Heart right ventricle (tissue), 16 donors: Measurements from ENCODE around the gene LMNTD1. TPM values are rescaled to one million over a fixed set of nuclear protein-coding genes. Genes with fewer than 3 reads are reported as not detected.

ENCODE experiments used
- ATAC-seq, 8 donors: fragments of 200-7000 bp; cut with Tn5 transposase; one replicate each; pipeline ENCODE4 v1.9.1; 2020; ENCODE audit warnings: mild to moderate bottlenecking in 8 of 8, moderate library complexity in 8 of 8, moderate number of reproducible peaks in 1 of 8
- DNase-seq, 2 donors: peaks; one replicate each; pipeline ENCODE4 v3.0.0-alpha.2; 2020
- H3K27ac ChIP-seq, 10 donors: fragments of 200-600 bp; sonication (generic) in 2 of 10; one replicate each; pipeline versions ENCODE4 v1.5.0 to v1.8.0; 2020 to 2022; ENCODE audit warnings: mild to moderate bottlenecking in 3 of 10
- H3K27me3 ChIP-seq, 7 donors: fragments of 200-600 bp; one replicate each; pipeline ENCODE4 v1.8.0; 2021 to 2022; ENCODE audit warnings: mild to moderate bottlenecking in 2 of 7
- H3K36me3 ChIP-seq, 9 donors: fragments of 200-600 bp; sonication (generic) in 1 of 9; one replicate each; pipeline versions ENCODE4 v1.5.0 to v1.8.0; 2020 to 2022; ENCODE audit warnings: mild to moderate bottlenecking in 2 of 9
- H3K4me1 ChIP-seq, 9 donors: fragments of 200-600 bp; sonication (generic) in 1 of 9; one replicate each; pipeline versions ENCODE4 v1.5.0 to v1.8.0; 2020 to 2022; ENCODE audit warnings: mild to moderate bottlenecking in 4 of 9
- H3K4me3 ChIP-seq, 10 donors: fragments of 200-600 bp; sonication (generic) in 2 of 10; one replicate each; pipeline versions ENCODE4 v1.5.0 to v1.8.0; 2020 to 2022; ENCODE audit warnings: mild to moderate bottlenecking in 7 of 10, moderate library complexity in 2 of 10
- H3K9me3 ChIP-seq, 11 donors: fragments of 200-600 bp in 10 of 11; sonication (generic) in 2 of 11; one replicate each; pipeline versions ENCODE4 v1.5.0 to v1.8.0; 2013 to 2022; ENCODE audit warnings: mild to moderate bottlenecking in 2 of 11, control low read depth in 1 of 11, moderate library complexity in 1 of 11
- CTCF ChIP-seq, 9 donors: fragments of 200-600 bp; sonication (generic) in 2 of 9; IDR thresholded peaks; one replicate each; pipeline versions ENCODE4 v1.5.0 to v1.8.0; 2021 to 2022; ENCODE audit warnings: antibody characterized with exemption in 9 of 9, mild to moderate bottlenecking in 5 of 9, moderate library complexity in 1 of 9
- WGBS, 2 donors: extraction: QIAGEN DNeasy Blood & Tissue Kit; methylation state at CpG; one replicate each; pipeline ENCODE4 v1.1.7; 2013; ENCODE audit warnings: inconsistent platforms in 1 of 2; 5-methylcytosine and 5-hydroxymethylcytosine counted together
- intact Hi-C, 10 donors: fragments of 100-400 bp; cut with DNase I; formaldehyde crosslinking; loops; one replicate each; pipeline versions ENCODE4 v1.11.1 to v1.14.2; 2022
- polyA plus RNA-seq, 2 donors: library from polyadenylated mRNA; stranded (reverse); fragments of 200-250 nt; gene quantifications; one replicate each; pipeline ENCODE4 v1.2.3, GENCODE V29; 2013
- total RNA-seq, 10 donors: library from RNA; stranded (reverse); fragmentation: NEBNext Ultra II Directional in 3 of 10; extraction: Animal tissue kit (Norgen Biotek cat#: 25700) in 3 of 10; gene quantifications; one replicate each; pipeline versions ENCODE4 v1.2.1 to v1.2.4, GENCODE V29; 2021 to 2023
- donor health status: Arrhythmogenic right ventricular cardiomyopathy.
- donor health status: ischemic (EF 13 %, LVEDD 7.1; RV severe dilation, severe dysfunction).
- donor health status: healthy with polysubstance abuse.
- donor health status: DM: no; HTN: yes; CAD: no.
- donor health status: DM: no; HTN: no; CAD: no.
- donor health status: ischemic (EF 25% LVEDD 6.9; RV normal size, moderate dysfunction).
- donor health status: ischemic (EF 25% LVEDD 5.7; RV mildly dilated, moderate dysfunction).
- donor health status: healthy.
- donor health status: DM: yes; HTN: yes; CAD: no.
- donor health status: Ischemic cardiomyopathy.
- donor health status: ischemic (EF 35%, LVEDD 5.7; RV mildly dilated, moderate dysfunction).
- donor health status: nonischemic (EF 11% LVEDD 7.7; RV severe dilation, severe dysfunction).
- donor health status: DM: yes; HTN: yes; CAD: no.
- donor health status: PGD.
- donor health status: ischemic (EF 29% LVEDD 5.4; RV normal size, mild dysfunction).
- donor health status: nonischemic (EF 23%, LVEDD 6.1; RV moderate dilation, normal function).

Gene LMNTD1
- total and polyA plus RNA-seq, 12 donors = not detected

GRCh38 chr12:25529738-25530137, 23.3 kb downstream of the LMNTD1 start:
- H3K4me3 ChIP-seq = no peak overlapping the region
- peaks cover 0 to 3% (median 0%) of the 10 kb centered on the region in 11 donors for H3K9me3 ChIP-seq
- no peaks in the 10 kb centered on the region for H3K36me3 ChIP-seq
- no peaks in the 10 kb centered on the region for H3K4me1 ChIP-seq
- no peak overlapping the region for H3K27ac ChIP-seq
- no peak for TF ChIP-seq CTCF (IDR thresholded peaks at IDR 0.05)
- no peaks in the 10 kb centered on the region for H3K27me3 ChIP-seq
- ATAC-seq (no peak), DNase-seq (no peak)
- intact Hi-C loops = no loop called here

- DNase-seq = no peak
- intact Hi-C loops = no loop called here
- no peak for TF ChIP-seq CTCF (IDR thresholded peaks at IDR 0.05)
These were observed 26.3 kb downstream of the LMNTD1 start for GRCh38 chr12:25526778-25527177.

GRCh38 chr12:25524366-25524765, 28.7 kb downstream of the LMNTD1 start:
- Histone ChIP-seq H3K4me1 (no peaks in the 10 kb centered on the region), H3K27me3 (no peaks in the 10 kb centered on the region), H3K4me3 (no peak overlapping the region), H3K27ac (no peak overlapping the region), H3K36me3 (no peaks in the 10 kb centered on the region), H3K9me3 (no peaks in the 10 kb centered on the region)
- ATAC-seq (no peak), DNase-seq (no peak)
- no peak for TF ChIP-seq CTCF (IDR thresholded peaks at IDR 0.05)
- intact Hi-C loops = no loop called here

More at GRCh38 chr12:25526778-25527177, 26.3 kb downstream of the LMNTD1 start:
- Histone ChIP-seq H3K4me3 (no peak overlapping the region), H3K27ac (no peak overlapping the region), H3K9me3 (no peaks in the 10 kb centered on the region), H3K36me3 (no peaks in the 10 kb centered on the region), H3K27me3 (no peaks in the 10 kb centered on the region), H3K4me1 (no peaks in the 10 kb centered on the region)
- 70 to 78% methylated on average over 3 of the region's 3 CpGs for WGBS, 2 donors
- ATAC-seq = no peak

GRCh38 chr12:25521625-25522256, 31.3 kb downstream of the LMNTD1 start:
- 69 to 71% methylated on average over 5 of the region's 5 CpGs for WGBS, 2 donors
- no peak overlapping the region for H3K4me3 ChIP-seq
- ATAC-seq = no peak
- H3K27me3 ChIP-seq = no peaks in the 10 kb centered on the region
- no peaks in the 10 kb centered on the region for H3K4me1 ChIP-seq
- no peak for TF ChIP-seq CTCF (IDR thresholded peaks at IDR 0.05)
- H3K27ac ChIP-seq = no peak overlapping the region
- H3K36me3 ChIP-seq = no peaks in the 10 kb centered on the region
- intact Hi-C loops = no loop called here
- DNase-seq = no peak
- no peaks in the 10 kb centered on the region for H3K9me3 ChIP-seq
